ENCODE results near the gene PSAP.

PSAP gene

DNA sequence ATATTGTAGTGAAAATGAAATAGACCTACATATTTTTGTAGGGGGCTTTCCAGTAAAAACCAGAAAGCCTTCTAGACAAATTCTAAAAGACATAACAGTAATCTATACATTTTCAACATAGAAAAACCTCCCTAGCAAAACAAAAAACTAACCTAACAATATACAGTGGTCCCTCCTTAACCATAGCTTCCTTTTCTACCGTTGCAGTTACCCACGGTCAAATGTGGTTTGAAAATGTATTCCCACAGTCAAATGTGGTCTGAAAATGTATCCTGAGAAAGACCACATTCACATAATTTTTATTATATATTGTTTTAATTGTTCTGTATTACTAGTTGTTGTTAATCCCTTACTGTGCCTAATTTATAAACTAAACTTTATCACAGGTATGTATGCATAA, 6.4 kb downstream of the PSAP start:
- DNase-seq (ENCODE audit: low spot score) = no peak

DNA sequence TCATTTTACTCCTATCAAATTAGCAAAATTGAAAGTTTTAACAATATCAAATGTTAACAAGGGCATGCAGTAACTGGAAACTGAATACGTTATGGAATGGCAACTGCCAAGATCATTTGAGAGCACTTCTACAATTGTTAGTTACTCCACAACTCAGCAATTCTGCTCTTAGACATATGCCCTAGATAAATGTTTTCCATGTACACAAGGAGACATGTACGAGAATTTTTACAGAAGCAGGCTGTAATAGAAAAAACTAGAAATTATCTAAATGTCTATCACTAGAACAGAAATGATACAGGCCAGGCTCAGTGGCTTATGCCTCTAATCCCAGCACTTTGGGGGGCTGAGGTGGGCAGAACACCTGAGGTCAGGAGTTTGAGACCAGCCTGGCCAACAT, 7.0 kb downstream of the PSAP start:
- no peak for DNase-seq (ENCODE audit: low spot score)

- no peak for DNase-seq (ENCODE audit: low spot score)
Observed at GRCh38 chr10:71842856-71843686, 8.0 kb downstream of the PSAP start.

- no peak for DNase-seq (ENCODE audit: low spot score)
Observed at GRCh38 chr10:71842422-71842821, 8.6 kb downstream of the PSAP start.

GRCh38 chr10:71840958-71841335, 10.1 kb downstream of the PSAP start:
- DNase-seq (ENCODE audit: low spot score) = no peak

DNA sequence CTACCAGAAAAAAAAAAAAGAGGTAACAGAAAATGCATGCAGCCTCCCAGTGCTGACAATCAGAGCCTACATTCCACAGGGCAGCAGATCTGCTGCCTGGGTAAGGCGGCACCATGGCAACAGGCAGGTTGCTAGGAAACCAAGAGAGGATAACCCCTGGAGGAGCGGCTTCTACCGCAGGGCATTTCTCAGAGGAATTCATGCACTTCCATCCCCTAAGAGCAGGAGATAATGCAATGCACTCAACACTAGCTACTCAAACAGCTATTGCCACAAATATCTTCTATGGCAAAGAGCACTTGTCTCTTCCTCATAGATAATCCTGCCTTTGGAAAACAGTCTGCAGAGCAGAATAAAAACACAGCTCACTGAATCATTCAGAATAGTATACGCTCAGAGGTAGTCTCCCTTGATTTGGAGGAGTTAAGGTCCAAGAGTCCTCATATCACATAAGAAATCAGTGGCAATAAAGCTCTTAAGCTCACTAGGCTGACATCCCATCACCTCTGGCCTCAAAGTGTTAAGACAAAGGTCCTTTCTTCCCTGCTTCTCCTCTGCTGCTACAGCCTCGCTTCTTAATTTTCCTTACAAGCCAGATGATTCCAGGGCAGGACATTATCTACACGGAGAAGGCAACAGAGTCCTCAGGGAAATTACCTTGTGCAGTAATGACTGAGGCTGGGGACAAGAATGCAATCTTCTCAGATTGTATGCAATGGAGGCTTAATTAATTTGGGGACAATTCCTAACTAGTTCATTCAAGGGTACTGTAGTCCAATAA, 10.7 kb downstream of the PSAP start:
- DNase-seq (ENCODE audit: low spot score) = peak; percentile 64

- no peak for DNase-seq (ENCODE audit: low spot score)
Observed at GRCh38 chr10:71838264-71839211, 12.5 kb downstream of the PSAP start.

- no peak for DNase-seq (ENCODE audit: low spot score)
Observed at GRCh38 chr10:71837098-71837827, 13.8 kb downstream of the PSAP start.

DNA sequence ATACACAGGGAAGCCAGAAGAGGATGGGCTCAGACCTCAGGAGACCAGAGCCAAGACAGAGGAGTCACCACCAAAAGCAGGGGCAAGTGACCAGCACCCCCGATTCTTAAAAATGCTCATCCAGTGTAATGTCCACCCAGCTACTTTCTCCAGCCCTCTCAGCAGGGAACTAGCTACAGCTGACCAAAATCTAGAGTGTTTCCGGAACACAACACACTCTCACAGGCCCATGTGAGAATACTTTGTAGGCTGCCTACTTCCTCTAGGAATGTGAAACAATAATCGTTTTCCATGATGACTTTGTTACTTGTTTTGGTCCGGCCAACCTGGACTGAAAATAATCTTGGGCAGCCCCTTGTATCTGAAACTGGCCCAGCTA, 14.5 kb downstream of the PSAP start:
- DNase-seq (ENCODE audit: low spot score) = no peak

GRCh38 chr10:71835671-71836595, 15.1 kb downstream of the PSAP start:
- no peak for DNase-seq (ENCODE audit: low spot score)

GRCh38 chr10:71834343-71834674, 16.7 kb downstream of the PSAP start:
- DNase-seq (ENCODE audit: low spot score) = no peak

DNA sequence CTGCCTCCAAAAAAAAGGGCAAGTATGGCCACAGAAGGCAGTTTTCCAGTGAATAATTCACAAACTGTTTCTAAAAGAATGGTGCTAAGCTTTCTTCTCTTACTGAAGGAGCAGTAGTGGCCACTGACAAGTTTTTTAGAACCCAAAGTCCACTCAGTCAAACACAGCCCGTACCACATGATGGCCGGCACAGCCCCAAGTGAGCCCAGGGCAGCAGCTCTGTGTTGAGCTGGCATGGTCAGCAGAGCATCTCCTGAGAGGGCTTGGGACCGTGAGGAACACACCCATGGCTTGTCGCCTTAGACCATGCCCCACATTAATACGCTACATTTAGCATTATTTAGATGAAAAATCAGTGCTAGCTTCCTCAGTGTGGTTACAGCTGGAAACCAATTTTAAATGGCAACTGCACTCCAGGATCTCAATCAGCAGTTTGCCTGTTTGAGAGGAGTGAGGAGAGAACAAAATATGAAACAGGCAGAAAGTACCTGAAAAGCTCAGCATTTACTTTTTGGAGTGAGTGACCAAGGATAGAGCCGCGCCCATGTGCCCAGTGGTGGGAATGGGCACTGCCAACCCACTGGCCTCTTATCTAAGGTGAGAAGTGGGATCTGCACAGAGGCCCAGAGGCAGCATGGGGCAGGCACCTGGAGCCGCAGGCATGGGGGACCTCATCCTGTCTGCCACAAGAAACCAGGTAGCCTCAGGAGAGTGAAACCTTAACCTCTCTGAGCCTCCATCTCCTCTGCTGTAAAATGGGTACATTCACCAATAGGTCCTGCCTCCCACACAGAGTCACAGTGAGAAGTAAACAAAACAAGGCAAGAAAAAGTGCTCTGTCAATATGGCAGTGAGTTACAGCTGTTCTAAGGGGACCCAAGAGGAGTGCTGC, 17.4 kb downstream of the PSAP start:
- no peak for DNase-seq (ENCODE audit: low spot score)

GRCh38 chr10:71832967-71833366, 18.1 kb downstream of the PSAP start:
- DNase-seq (ENCODE audit: low spot score) = no peak

DNA sequence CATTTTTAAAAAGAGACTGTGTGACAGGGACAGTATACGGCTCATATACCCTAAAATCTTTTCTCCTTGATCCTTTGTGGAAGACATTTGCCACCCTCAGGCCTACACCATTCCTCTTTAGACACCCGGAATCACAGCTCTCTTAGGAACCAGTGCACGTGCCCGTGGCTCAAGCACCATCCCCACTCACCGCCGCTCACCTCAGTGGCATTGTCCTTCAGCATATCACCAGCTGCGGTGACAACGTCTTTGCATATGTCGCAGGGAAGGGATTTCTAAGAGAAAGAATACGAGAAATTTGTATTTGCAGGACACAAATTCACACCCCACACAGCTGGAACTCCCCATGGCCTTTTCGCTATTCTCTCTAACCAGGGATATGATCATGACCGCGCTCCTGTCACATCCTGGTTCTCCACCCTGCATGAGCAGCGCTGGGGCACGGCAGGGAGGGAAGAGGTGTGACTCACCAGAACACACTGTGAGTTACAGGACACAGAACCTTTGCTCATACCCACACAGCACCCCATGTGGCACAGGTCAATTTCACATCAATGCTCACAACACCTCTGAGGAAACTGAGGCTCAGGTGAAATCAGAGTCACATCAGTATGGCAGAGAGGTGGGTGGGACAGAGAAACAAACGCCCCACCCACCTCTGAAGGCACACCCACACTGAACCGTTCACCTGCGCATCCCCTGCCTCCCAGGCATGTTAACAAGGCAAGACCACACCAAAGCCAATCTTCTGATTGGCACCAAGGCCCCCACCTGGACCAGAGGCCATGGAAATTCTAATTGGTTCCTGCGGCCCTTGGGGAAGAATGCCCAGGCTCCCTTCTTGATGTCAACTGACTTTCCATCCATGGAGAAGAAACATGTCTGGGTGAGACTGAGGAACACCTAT, 19.2 kb downstream of the PSAP start:
- peak; percentile 52 for DNase-seq (ENCODE audit: low spot score)

- DNase-seq (ENCODE audit: low spot score) = no peak
Observed at GRCh38 chr10:71830726-71831125, 20.3 kb downstream of the PSAP start.

DNA sequence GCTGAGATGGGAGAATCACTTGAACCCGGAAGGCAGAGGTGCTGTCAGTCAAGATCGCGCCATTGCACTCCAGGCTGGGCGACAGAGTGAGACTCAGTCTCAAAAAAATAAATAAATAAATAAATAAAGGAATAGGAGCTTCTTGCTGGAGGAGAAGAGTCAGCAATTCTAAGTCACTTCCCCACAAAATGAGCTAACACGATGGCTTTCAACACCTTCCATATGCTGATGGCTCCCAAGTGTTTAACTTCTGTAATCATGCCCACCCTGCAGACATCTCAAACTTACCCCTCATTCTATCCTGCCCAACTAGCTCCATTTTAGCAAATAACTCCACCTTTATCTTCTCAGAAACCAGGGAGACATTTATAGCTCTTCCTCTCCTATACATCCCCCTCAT, 21.2 kb downstream of the PSAP start:
- no peak for DNase-seq (ENCODE audit: low spot score)

DNA sequence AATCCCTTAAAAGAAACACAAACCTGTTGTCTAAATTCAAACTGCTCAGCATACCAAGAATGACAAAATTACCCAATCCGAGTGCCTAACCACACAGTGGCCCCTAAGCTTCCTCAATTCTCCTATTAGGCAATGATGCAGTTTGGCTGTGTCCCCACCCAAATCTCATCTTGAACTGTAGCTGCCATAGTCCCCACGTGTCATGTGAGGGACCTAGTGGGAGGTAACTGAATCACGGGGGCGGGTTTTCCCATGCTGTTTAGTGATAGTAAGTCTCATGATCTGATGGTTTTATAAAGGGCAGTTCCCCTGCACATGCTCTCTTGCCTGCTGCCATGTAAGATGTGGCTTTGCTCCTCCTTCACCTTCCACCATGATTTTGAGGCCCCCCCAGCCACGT, 21.9 kb downstream of the PSAP start:
- DNase-seq (ENCODE audit: low spot score) = no peak

- DNase-seq (ENCODE audit: low spot score) = no peak
Observed at GRCh38 chr10:71828702-71829101, 22.3 kb downstream of the PSAP start.

DNA sequence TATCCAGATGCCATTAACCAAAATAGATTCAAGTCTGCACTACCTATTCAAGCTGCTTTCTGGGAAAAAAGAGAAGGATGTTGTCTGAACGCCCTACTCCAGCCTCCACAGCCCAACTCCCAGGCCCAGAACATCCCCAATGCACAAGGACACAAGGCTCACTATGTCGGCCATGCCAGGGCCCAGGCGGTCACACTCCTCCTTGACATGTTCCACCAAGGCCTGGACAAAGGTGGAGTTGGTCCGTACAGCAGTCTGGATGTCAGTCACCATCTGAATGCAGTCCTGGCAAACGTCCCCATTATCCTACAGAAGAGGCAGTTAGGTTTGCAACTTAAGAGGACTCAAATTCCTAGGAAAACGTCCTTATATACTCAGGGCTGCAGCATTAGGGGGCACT, 23.2 kb downstream of the PSAP start:
- DNase-seq (ENCODE audit: low spot score) = no peak
